Fibroblast of mammary gland (primary cell): ENCODE measurements around the gene HDDC3.

Experiments used
- DNase-seq: peaks from one replicate; pipeline ENCODE4 v3.0.0-alpha.2; 2010; ENCODE audit warnings: low read depth
- H3K4me3 ChIP-seq: 2 replicates; pipeline ENCODE4 v1.5.1; 2011; ENCODE audit warnings: low read depth, mild to moderate bottlenecking, low read length, moderate library complexity; ENCODE audit not compliant: control insufficient read depth
- CTCF ChIP-seq: conservative IDR thresholded peaks from 2 replicates; pipeline ENCODE4 v1.5.1; 2011; ENCODE audit warnings: low read depth, low read length, inconsistent platforms; ENCODE audit not compliant: control insufficient read depth, insufficient read depth

Gene HDDC3

GRCh38 chr15:90939756-90940155 is 7.4 kb upstream of the HDDC3 start:
- DNase-seq: no peak
- H3K4me3 ChIP-seq: no peak overlapping the region
- TF ChIP-seq CTCF: no peak

GRCh38 chr15:90938261-90938660 is 5.9 kb upstream of the HDDC3 start:
- no peak for DNase-seq
- H3K4me3 ChIP-seq: no peak overlapping the region
- TF ChIP-seq CTCF: no peak

GRCh38 chr15:90936823-90937222 is 4.5 kb upstream of the HDDC3 start:
- TF ChIP-seq CTCF: no peak
- DNase-seq: no peak
- H3K4me3 ChIP-seq: no peak overlapping the region

GRCh38 chr15:90934949-90935751 is 2.8 kb upstream of the HDDC3 start, which contains the start of gene UNC45A:
Gene UNC45A, plus strand, starts transcription at chr15:90935285. Its CDS starts 40 bp downstream, at chr15:90935325.
- peak; percentile 78 for DNase-seq

GRCh38 chr15:90934256-90934948 is 2.1 kb upstream of the HDDC3 start:
- peak; percentile 80 for DNase-seq
- TF ChIP-seq CTCF: peak; percentile 86
- H3K4me3 ChIP-seq: peak overlapping the region; percentile 77

More at GRCh38 chr15:90934949-90935751, 2.8 kb upstream of the HDDC3 start, which contains the start of gene UNC45A:
- H3K4me3 ChIP-seq: peak within 1 kb of the TSS; percentile 77
- no peak for TF ChIP-seq CTCF

GRCh38 chr15:90933301-90933700 is 952 bp upstream of the HDDC3 start:
- DNase-seq: no peak
- TF ChIP-seq CTCF: no peak
- no peak overlapping the region for H3K4me3 ChIP-seq
